OCI-LY7 (cell line): Measurements from ENCODE around the gene MEOX1. TPM values are rescaled to one million over a fixed set of nuclear protein-coding genes. Genes with fewer than 3 reads are reported as not detected.

Source experiments
- BruUV-seq: library from RNA; stranded (reverse); fragments of 400-500 nt; replicated peaks from 2 replicates; lab custom pipeline; 2021; lab: Mats Ljungman, UMichigan
- CTCF ChIA-PET: fragments of 300-600 bp; sonication (Branson Sonifier 250); formaldehyde crosslinking; loops from one replicate; lab custom pipeline; 2022; ENCODE audit warnings: antibody characterized with exemption; ENCODE audit not compliant: unreplicated experiment; lab: Charles Lee
- POLR2A ChIA-PET: fragments of 300-600 bp; sonication (Branson Sonifier 250); formaldehyde crosslinking; loops from one replicate; lab custom pipeline; 2022; ENCODE audit warnings: antibody characterized with exemption; lab: Charles Lee
- DNase-seq: peaks from one replicate; pipeline ENCODE4 v3.0.0-alpha.2; 2015; ENCODE audit warnings: low spot score
- H2AFZ ChIP-seq: fragments of 200-600 bp; sonication (generic), shearing (Covaris generic); 2 replicates; pipeline ENCODE4 v1.6.1; 2014; ENCODE audit warnings: mild to moderate bottlenecking, antibody characterized with exemption, low read length, moderate library complexity
- H3K27ac ChIP-seq: fragments of 200-600 bp; sonication (generic); 2 replicates; pipeline ENCODE4 v1.5.1; 2014; ENCODE audit warnings: mixed run types, low read depth, mild to moderate bottlenecking, moderate library complexity, low read length, inconsistent platforms; ENCODE audit not compliant: poor library complexity, severe bottlenecking
- H3K36me3 ChIP-seq: fragments of 200-600 bp; sonication (generic); 2 replicates; pipeline ENCODE4 v1.6.1; 2014; ENCODE audit warnings: mild to moderate bottlenecking, antibody characterized with exemption, low read length, moderate library complexity, mixed read lengths; ENCODE audit not compliant: insufficient read depth
- H3K4me1 ChIP-seq: fragments of 200-600 bp; sonication (generic); 2 replicates; pipeline ENCODE4 v1.5.1; 2014; ENCODE audit warnings: mild to moderate bottlenecking, low read length; ENCODE audit not compliant: insufficient read depth, poor library complexity, severe bottlenecking
- H3K4me2 ChIP-seq: fragments of 200-600 bp; sonication (generic); 2 replicates; pipeline ENCODE4 v1.6.1; 2014; ENCODE audit warnings: mild to moderate bottlenecking, low read length
- H3K4me3 ChIP-seq: fragments of 200-600 bp; sonication (generic); 2 replicates; pipeline ENCODE4 v1.5.1; 2014; ENCODE audit warnings: mild to moderate bottlenecking, low read depth, low read length; ENCODE audit not compliant: poor library complexity, severe bottlenecking
- H3K79me2 ChIP-seq: fragments of 200-600 bp; sonication (generic); 2 replicates; pipeline ENCODE4 v1.6.1; 2016; ENCODE audit warnings: low read depth, mild to moderate bottlenecking, low read length, moderate library complexity, mixed read lengths; ENCODE audit not compliant: insufficient read depth
- H3K9me2 ChIP-seq: fragments of 200-600 bp; sonication (generic); 2 replicates; pipeline ENCODE4 v1.6.1; 2016; ENCODE audit warnings: mild to moderate bottlenecking, low read length, mixed read lengths; ENCODE audit not compliant: insufficient read depth
- H3K9me3 ChIP-seq: fragments of 200-600 bp; sonication (generic); 2 replicates; pipeline ENCODE4 v1.6.1; 2014; ENCODE audit warnings: mild to moderate bottlenecking, mixed run types, low read length, mixed read lengths
- H4K20me1 ChIP-seq: fragments of 200-600 bp; sonication (generic); 2 replicates; pipeline ENCODE4 v1.6.1; 2014; ENCODE audit warnings: mild to moderate bottlenecking, antibody characterized with exemption, low read length, moderate library complexity, mixed read lengths; ENCODE audit not compliant: insufficient read depth
- EZH2phosphoT487 ChIP-seq: fragments of 200-600 bp; sonication (generic); IDR thresholded peaks from 2 replicates; pipeline ENCODE4 v1.6.1; 2018; ENCODE audit warnings: low read depth, borderline replicate concordance, mild to moderate bottlenecking, mixed run types, antibody characterized with exemption, low read length, moderate library complexity, mixed read lengths
- intact Hi-C: fragments of 100-400 bp; cut with micrococcal nuclease; formaldehyde crosslinking; loops from one replicate; pipeline ENCODE4 v1.10.0; 2022; ENCODE audit not compliant: unreplicated experiment
- total RNA-seq, 2 experiments: library from RNA; depleted of rRNA in 1 of 2; stranded (reverse); fragments of >200 nt in 1 of 2; shearing (Covaris generic) in 1 of 2; gene quantifications; 2 replicates each; pipeline ENCODE4 v1.2.3, GENCODE V29; 2014 to 2022
- TF ChIP-seq, protein P1 (sequence below): fragments of 200-600 bp; sonication (generic); conservative IDR thresholded peaks from 2 replicates; pipeline ENCODE4 v1.5.1; 2014; ENCODE audit warnings: mild to moderate bottlenecking, antibody characterized with exemption, low read length, moderate library complexity, mixed read lengths

MEOX1 gene
- total RNA-seq, 2 experiments from 2014 or later, result not detected

DNA sequence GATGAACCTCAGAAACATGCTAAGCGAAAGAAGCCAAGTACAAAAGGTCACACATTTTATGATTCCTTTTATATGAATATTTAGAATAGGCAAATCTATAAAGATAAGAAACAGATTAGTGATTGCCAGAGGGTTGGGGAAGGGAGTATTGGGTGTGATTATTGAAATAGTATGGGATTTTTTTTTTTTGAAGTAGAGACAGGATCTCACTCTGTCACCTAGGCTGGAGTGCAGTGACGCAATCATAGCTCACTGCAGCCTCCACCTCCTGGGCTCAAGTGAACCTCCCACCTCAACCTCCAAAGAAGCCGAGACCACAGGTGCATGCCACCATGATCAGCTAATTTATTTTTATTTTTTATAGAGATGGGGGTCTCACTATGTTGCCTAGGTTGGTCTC is 35.7 kb downstream of the MEOX1 start:
- H2AFZ ChIP-seq, result no peak overlapping the region
- no peaks in the 10 kb centered on the region for H3K9me2 ChIP-seq
- no peak overlapping the region for H3K27ac ChIP-seq
- CTCF ChIA-PET, result no interaction called here
- H4K20me1 ChIP-seq, result no peaks in the 10 kb centered on the region
- intact Hi-C loops, result no loop called here
- no peaks in the 10 kb centered on the region for H3K4me1 ChIP-seq
- no peaks in the 10 kb centered on the region for H3K36me3 ChIP-seq
- TF ChIP-seq, protein P1, sequence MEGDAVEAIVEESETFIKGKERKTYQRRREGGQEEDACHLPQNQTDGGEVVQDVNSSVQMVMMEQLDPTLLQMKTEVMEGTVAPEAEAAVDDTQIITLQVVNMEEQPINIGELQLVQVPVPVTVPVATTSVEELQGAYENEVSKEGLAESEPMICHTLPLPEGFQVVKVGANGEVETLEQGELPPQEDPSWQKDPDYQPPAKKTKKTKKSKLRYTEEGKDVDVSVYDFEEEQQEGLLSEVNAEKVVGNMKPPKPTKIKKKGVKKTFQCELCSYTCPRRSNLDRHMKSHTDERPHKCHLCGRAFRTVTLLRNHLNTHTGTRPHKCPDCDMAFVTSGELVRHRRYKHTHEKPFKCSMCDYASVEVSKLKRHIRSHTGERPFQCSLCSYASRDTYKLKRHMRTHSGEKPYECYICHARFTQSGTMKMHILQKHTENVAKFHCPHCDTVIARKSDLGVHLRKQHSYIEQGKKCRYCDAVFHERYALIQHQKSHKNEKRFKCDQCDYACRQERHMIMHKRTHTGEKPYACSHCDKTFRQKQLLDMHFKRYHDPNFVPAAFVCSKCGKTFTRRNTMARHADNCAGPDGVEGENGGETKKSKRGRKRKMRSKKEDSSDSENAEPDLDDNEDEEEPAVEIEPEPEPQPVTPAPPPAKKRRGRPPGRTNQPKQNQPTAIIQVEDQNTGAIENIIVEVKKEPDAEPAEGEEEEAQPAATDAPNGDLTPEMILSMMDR, result no peak
- TF ChIP-seq EZH2phosphoT487, result no peak
- no peak overlapping the region for H3K4me3 ChIP-seq
- H3K79me2 ChIP-seq, result no peaks in the 10 kb centered on the region
- BruUV-seq, result no TSS peak
- POLR2A ChIA-PET, result interaction anchor here (0.6 kb wide), 1 partner anchor 9 kb away, joined by 3 read pairs; no protein-coding TSS in a partner anchor
- no peak for DNase-seq
- no peaks in the 10 kb centered on the region for H3K9me3 ChIP-seq
- H3K4me2 ChIP-seq, result no peak overlapping the region

DNA sequence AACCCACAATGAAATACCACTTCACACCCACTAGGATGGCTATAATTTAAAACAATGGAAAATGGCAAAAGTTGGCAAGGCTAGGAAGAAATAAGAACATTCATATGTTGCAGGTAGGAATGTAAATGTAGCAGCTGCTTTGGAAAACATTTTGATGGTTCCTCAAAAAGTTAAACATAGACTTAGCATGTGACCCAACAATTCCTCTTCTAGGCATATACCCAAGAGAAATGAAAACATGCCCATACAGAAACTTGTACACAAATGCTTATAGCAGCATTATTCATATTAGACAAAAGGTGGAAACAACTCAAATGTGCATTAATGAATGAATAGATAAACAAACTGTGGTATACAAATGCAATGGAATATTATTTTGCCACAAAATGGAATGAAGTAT is 36.1 kb downstream of the MEOX1 start:
- POLR2A ChIA-PET, result no interaction called here
- intact Hi-C loops, result no loop called here
- Histone ChIP-seq H2AFZ (no peak overlapping the region), H3K9me3 (no peaks in the 10 kb centered on the region), H4K20me1 (no peaks in the 10 kb centered on the region), H3K4me3 (no peak overlapping the region), H3K9me2 (no peaks in the 10 kb centered on the region), H3K36me3 (no peaks in the 10 kb centered on the region), H3K4me2 (no peak overlapping the region), H3K79me2 (no peaks in the 10 kb centered on the region), H3K27ac (no peak overlapping the region), H3K4me1 (no peaks in the 10 kb centered on the region)
- no peak for TF ChIP-seq EZH2phosphoT487
- TF ChIP-seq, protein P1, result no peak
- CTCF ChIA-PET, result no interaction called here
- DNase-seq, result no peak
- BruUV-seq, result no TSS peak

DNA sequence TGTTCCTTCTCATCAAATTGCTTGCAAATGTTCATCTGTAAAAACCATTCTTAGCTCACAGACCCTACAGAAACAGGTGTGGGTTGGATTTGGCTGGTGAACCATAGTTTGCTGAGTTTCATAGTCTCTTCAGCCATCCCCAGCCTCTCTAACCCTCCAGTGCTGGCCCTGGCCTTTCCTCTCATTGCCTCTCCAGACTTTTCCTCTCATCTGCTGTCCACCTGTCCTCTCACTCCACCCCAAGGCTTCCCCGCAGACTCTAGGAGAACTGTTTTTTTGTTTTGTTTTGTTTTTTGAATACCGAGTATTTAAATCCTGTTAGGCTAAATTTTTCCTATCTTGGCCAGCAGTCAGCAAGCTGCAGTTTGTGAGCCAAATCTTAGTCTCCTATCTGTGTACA is 41.1 kb downstream of the MEOX1 start:
- H4K20me1 ChIP-seq, result no peaks in the 10 kb centered on the region
- H3K4me1 ChIP-seq, result no peaks in the 10 kb centered on the region
- H3K9me3 ChIP-seq, result no peaks in the 10 kb centered on the region
- no peaks in the 10 kb centered on the region for H3K36me3 ChIP-seq
- no peaks in the 10 kb centered on the region for H3K9me2 ChIP-seq
- no peak for TF ChIP-seq EZH2phosphoT487
- TF ChIP-seq, protein P1, result no peak
- H3K79me2 ChIP-seq, result no peaks in the 10 kb centered on the region
- H3K4me2 ChIP-seq, result no peak overlapping the region
- no TSS peak for BruUV-seq
- H3K27ac ChIP-seq, result no peak overlapping the region
- no peak overlapping the region for H3K4me3 ChIP-seq
- intact Hi-C loops, result no loop called here
- no peak overlapping the region for H2AFZ ChIP-seq
- ChIA-PET POLR2A (no interaction called here), CTCF (no interaction called here)
- no peak for DNase-seq
